NT2/D1 (cell line): ENCODE results near the gene PIK3CB.

ENCODE experiments used
- DNase-seq: peaks from one replicate; pipeline ENCODE4 v3.0.0-alpha.2; 2011; ENCODE audit warnings: low read depth, low spot score
- H3K27me3 ChIP-seq: 2 replicates; pipeline ENCODE4 v1.6.0; 2011; ENCODE audit warnings: mild to moderate bottlenecking; ENCODE audit not compliant: insufficient read length, insufficient read depth
- H3K36me3 ChIP-seq: 2 replicates; pipeline ENCODE4 v1.6.1; 2011; ENCODE audit warnings: mild to moderate bottlenecking, low read length, mixed read lengths; ENCODE audit not compliant: insufficient read depth, insufficient read length
- H3K4me1 ChIP-seq: 2 replicates; pipeline ENCODE4 v1.5.1; 2011; ENCODE audit not compliant: insufficient read depth, insufficient read length
- H3K4me3 ChIP-seq: 2 replicates; pipeline ENCODE4 v1.5.1; 2011; ENCODE audit warnings: low read depth; ENCODE audit not compliant: insufficient read length
- H3K9ac ChIP-seq: 2 replicates; pipeline ENCODE4 v1.6.0; 2011; ENCODE audit warnings: low read depth; ENCODE audit not compliant: insufficient read length
- H3K9me3 ChIP-seq: 2 replicates; pipeline ENCODE4 v1.5.1; 2011; ENCODE audit warnings: mild to moderate bottlenecking, low read length; ENCODE audit not compliant: insufficient read depth
- SUZ12 ChIP-seq: IDR thresholded peaks from 2 replicates; pipeline ENCODE4 v1.6.1; 2011; ENCODE audit not compliant: insufficient read length, insufficient read depth; ENCODE audit errors: extremely low read depth
- YY1 ChIP-seq: IDR thresholded peaks from 2 replicates; pipeline ENCODE4 v1.6.1; 2011; ENCODE audit not compliant: insufficient read length, insufficient read depth
- ZNF274 ChIP-seq: IDR thresholded peaks from 2 replicates; pipeline ENCODE4 v1.6.1; 2011; ENCODE audit warnings: mild to moderate bottlenecking, low read depth, low read length

PIK3CB gene

GRCh38 chr3:138769616-138770015, 65.1 kb downstream of the PIK3CB start:
- H3K4me1 ChIP-seq = no peaks in the 10 kb centered on the region
- H3K4me3 ChIP-seq = no peak overlapping the region
- H3K9ac ChIP-seq = no peak overlapping the region
- DNase-seq = no peak
- peaks cover 37% of the 10 kb centered on the region for H3K9me3 ChIP-seq
- peaks cover 27% of the 10 kb centered on the region for H3K36me3 ChIP-seq
- H3K27me3 ChIP-seq = no peaks in the 10 kb centered on the region
- TF ChIP-seq ZNF274 (no peak), YY1 (no peak), SUZ12 (no peak)

DNA sequence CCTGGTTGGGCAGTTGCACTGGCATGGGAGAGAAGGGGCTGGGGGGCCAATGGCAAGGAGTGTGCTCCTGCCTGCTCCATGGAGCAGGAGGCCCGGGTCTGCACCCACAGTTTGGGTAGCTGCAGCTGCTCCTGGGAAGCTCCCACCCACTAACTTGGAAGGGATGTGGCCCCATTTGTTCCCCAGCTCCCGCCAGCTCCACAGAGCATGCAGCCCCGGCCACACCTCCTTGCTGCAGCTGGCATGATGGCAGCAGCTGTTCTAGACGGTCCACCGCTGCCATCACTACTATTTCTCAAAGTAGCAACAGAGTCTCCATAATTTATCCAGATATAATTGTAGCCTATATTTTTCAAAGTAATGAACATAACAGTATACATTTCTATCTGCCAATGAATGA, 65.8 kb downstream of the PIK3CB start:
- DNase-seq = no peak

GRCh38 chr3:138768125-138768524, 66.6 kb downstream of the PIK3CB start:
- Histone ChIP-seq H3K9me3 (peaks cover 37% of the 10 kb centered on the region), H3K9ac (no peak overlapping the region), H3K4me3 (no peak overlapping the region), H3K4me1 (no peaks in the 10 kb centered on the region), H3K27me3 (no peaks in the 10 kb centered on the region), H3K36me3 (peaks cover 26% of the 10 kb centered on the region)
- DNase-seq = peak; percentile 16
- TF ChIP-seq ZNF274 (no peak), YY1 (no peak), SUZ12 (no peak)

More for the DNA sequence above, 65.8 kb downstream of the PIK3CB start:
- peaks cover 27% of the 10 kb centered on the region for H3K36me3 ChIP-seq
- no peaks in the 10 kb centered on the region for H3K4me1 ChIP-seq
- H3K9ac ChIP-seq = no peak overlapping the region
- TF ChIP-seq YY1 (no peak), SUZ12 (no peak), ZNF274 (no peak)
- H3K27me3 ChIP-seq = no peaks in the 10 kb centered on the region
- H3K4me3 ChIP-seq = no peak overlapping the region
- peaks cover 37% of the 10 kb centered on the region for H3K9me3 ChIP-seq

- no peak overlapping the region for H3K9ac ChIP-seq
- H3K9me3 ChIP-seq = peaks cover 37% of the 10 kb centered on the region
- DNase-seq = no peak
- no peaks in the 10 kb centered on the region for H3K27me3 ChIP-seq
- no peak overlapping the region for H3K4me3 ChIP-seq
- H3K36me3 ChIP-seq = peaks cover 21% of the 10 kb centered on the region
- no peak for TF ChIP-seq SUZ12
- no peak for TF ChIP-seq YY1
- no peak for TF ChIP-seq ZNF274
- no peaks in the 10 kb centered on the region for H3K4me1 ChIP-seq
These were observed 67.1 kb downstream of the PIK3CB start for GRCh38 chr3:138767498-138768104.

DNA sequence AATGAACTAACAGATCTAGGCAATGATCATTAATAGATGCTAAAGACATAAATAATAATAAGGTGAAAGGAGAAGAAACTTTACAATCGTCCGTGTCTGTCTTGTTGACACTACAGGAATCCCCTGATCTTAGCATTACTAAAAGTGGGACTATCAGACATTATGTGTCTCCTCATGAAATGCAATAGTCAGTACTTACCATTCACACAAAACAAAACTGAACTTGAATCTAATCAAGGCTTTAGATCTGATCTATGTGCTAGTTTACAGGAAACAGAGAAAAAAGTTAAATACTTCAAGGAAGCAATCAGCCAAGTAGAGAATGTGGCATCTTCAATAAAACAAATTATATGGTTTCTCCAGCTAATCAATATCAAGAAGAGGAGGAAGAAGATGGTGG, 73.7 kb downstream of the PIK3CB start:
- no peak overlapping the region for H3K9ac ChIP-seq
- no peaks in the 10 kb centered on the region for H3K27me3 ChIP-seq
- no peak for DNase-seq
- peaks cover 4% of the 10 kb centered on the region for H3K36me3 ChIP-seq
- H3K4me3 ChIP-seq = no peak overlapping the region
- TF ChIP-seq SUZ12 = no peak
- no peak for TF ChIP-seq ZNF274
- TF ChIP-seq YY1 = no peak
- no peaks in the 10 kb centered on the region for H3K9me3 ChIP-seq
- H3K4me1 ChIP-seq = no peaks in the 10 kb centered on the region

GRCh38 chr3:138748190-138748589, 86.5 kb downstream of the PIK3CB start:
- TF ChIP-seq SUZ12 (no peak), ZNF274 (no peak), YY1 (no peak)
- Histone ChIP-seq H3K9ac (no peak overlapping the region), H3K9me3 (peaks cover 7% of the 10 kb centered on the region; the same call in 1 of the 2 replicates), H3K4me3 (no peak overlapping the region), H3K27me3 (no peaks in the 10 kb centered on the region), H3K36me3 (peaks cover 18% of the 10 kb centered on the region), H3K4me1 (no peaks in the 10 kb centered on the region)
- DNase-seq = no peak

- Histone ChIP-seq H3K27me3 (no peaks in the 10 kb centered on the region), H3K4me3 (no peak overlapping the region), H3K36me3 (peaks cover 17% of the 10 kb centered on the region), H3K9me3 (peaks cover 7% of the 10 kb centered on the region; the same call in 1 of the 2 replicates), H3K4me1 (no peaks in the 10 kb centered on the region), H3K9ac (no peak overlapping the region)
- DNase-seq = no peak
- TF ChIP-seq SUZ12 (no peak), YY1 (no peak), ZNF274 (no peak)
These were observed 87.5 kb downstream of the PIK3CB start for GRCh38 chr3:138747225-138747624.
